HG02970 (cell line): ENCODE results near the gene OSBPL6.
"Not testable (repeated sequence)": the region's sequence is repeated elsewhere in the genome, so short reads cannot be mapped to it uniquely, and the experiment has no call there.

Source experiments
- ATAC-seq: cut with Tn5 transposase; IDR thresholded peaks from one replicate; pipeline ENCODE4 v1.9.1; 2021; ENCODE audit warnings: mild to moderate bottlenecking, moderate library complexity, moderate number of reproducible peaks; ENCODE audit not compliant: unreplicated experiment, low FRiP score

Gene OSBPL6

DNA sequence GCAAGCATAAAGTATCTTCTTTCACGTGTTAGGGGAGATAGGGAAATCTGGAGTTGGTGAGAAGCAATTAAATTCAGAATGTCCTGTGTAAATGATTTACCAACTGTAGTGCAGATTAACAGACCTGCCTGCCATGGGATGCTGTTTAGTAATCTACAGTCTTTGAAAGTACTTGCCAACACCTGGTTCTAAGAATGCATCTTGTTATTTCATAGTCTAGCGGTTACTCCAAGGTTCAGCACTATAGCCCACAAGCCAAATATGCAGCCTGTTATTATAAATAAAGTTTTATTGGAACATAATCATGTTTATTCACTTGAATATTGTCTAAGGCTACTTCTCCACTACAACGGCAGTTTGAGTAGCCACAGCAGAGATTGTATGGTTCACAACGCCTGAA is 100.8 kb downstream of the OSBPL6 start:
- no peak for ATAC-seq

DNA sequence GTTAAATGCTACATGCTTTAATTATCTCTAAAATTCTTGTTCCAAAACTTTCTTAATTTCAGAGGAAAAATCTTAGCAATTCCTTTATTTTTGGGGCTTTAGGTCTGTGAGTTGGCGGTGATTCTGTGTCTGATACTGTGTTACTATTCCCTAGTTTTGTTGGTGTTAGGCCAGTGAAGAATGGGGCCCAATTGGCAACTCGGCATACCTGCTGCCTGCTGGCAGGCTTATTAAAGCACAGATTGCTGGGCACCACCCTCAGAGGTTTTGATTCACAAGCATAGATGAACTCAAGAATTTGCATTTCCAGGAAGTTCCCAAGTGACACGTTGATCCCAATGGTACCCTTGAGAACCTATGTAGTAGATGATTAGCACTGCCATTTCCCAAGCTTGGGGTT is 101.6 kb downstream of the OSBPL6 start:
- no peak for ATAC-seq

DNA sequence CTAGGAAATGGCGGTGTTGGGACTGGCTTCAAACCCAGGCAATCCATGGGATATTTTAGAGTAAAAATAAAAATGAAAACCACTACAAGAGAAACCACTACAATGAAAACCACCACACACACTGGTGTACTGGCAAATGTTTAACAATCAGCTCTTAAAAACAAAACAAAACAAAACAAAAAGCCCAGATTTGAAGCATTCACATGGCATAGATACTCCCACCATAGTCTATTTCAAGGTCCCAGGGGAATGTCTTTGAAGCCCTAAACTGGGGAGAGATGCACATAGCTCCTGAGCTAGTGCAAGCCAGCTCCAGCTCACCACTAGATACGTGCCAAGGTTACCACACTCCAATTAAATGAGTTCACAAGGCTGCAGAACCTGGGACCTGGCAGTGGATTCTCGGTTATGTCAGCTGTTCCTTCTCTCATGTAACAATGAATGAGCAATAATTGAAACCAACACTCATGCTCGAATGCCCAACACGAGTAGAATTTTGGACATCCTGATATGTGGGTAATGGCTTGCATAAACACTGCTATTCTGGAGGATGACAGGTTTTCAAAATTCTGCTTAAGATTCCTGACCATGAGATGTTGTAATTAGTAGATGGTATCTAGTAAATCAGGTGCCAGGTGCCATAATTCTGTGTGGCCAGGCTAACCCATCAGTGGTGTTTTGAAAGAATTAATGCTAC is 102.2 kb downstream of the OSBPL6 start:
- ATAC-seq = no peak

DNA sequence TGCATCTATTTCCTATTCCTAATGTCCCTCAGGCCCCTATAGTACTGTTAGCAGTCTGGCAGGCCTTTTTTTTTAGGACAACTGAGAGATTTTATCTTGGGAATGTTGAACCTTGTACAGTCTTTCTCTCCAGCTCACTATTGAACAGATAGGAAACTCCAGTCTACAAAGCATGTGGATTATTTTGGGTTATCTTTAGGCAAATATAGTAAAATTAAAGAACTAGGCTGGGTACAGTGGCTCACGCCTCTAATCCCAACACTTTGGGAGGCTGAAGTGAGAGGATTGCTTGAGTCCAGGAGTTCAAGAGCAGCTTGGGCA is 102.7 kb downstream of the OSBPL6 start:
- no peak for ATAC-seq

DNA sequence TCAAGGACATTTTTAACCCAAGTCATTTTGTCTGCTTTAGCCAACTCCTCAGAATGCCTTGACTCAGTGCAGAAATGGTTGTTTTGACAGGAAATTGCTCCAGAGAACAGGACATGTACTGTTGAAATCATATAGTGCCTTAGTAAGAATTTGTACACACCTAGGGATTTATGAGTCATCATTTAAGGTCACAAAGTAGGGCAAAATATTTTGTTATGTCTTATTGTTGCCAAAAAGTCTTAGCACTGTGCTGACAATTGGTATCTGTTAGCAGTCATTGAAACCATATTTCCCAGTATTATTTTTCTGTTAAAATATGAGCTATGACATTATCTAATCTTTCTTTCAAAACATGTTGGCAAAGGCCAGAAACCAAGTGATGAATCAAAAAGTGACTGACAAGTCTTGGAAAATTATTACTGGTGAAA is 104.5 kb downstream of the OSBPL6 start:
- no peak for ATAC-seq

DNA sequence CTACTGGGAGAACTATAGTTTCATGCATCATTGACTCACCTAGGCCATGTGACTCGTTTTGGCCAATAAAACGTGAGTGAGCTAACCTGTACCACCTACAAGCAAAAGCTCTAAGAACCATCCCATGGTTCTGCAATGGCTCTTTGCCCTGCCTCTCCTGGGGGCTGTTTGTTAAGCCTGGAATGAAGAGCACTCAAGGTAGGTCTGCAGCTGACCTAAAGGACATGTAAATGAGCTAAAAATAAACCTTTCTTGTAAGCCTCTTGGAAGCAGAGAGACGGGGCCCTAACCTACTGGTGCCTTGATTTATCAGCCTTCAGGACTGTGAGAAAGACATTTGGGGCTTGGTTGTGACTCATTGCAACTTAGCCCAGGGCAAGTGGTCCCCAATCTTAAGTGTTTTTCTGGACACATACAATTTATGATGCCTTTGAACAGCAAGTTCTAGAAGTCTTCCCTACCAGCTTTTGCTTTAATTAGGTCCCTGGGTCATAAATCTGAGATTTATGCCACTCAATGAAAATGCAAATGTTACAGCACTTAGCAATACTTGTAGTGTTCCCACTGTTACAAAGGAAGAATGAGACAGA is 107.4 kb downstream of the OSBPL6 start:
- no peak for ATAC-seq

DNA sequence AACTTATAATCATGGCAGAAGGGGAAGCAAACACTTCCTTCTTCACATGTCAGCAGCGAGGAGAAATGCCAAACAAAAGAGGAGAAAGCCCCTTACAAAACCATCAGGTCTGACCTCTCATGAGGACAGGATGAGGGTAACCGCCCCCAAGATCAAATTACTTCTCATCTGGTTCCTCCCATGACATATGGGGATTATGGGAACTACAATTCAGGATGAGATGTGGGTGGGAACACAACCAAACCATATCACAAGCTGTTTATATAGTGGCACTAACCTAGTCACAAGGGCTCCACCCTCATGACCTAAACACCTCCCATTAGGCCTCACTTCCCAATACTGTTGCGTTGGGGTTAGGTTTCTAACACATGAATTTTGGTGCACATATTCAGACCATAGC is 110.0 kb downstream of the OSBPL6 start:
- no peak for ATAC-seq

DNA sequence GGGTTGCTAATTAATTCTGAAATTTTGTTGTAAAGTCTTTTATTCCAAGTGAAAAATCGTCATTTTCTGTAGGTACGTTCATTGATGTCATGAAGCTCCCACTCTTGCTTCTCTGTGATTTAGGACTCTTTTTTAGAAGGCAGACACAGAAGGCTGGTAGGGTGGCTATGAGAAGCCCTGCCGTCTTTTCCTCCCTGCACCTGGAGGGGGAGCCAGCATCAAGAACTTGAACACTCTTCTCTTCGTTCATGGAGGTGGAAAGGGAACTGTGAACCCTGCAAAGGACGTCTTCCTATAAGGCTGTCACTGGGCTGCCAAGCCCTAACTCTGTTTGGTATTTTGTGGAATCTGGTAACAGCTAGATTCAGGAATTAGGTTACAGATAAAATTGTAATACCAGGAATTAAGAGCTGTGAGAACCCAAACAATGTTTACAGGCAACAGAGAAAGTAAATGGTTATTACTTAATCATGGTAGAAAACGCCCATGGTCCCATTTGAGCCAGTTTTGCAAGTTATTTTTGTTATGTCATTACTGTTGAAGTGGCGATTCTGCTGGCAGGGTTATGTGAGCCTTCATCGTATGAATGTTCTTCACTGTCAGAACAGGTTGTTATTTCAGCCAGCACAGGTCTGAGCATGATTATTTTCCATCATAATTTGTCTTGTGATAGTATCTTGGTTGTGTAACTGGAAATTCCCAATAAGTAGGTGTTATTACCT is 112.2 kb downstream of the OSBPL6 start:
- ATAC-seq = peak; percentile 71

DNA sequence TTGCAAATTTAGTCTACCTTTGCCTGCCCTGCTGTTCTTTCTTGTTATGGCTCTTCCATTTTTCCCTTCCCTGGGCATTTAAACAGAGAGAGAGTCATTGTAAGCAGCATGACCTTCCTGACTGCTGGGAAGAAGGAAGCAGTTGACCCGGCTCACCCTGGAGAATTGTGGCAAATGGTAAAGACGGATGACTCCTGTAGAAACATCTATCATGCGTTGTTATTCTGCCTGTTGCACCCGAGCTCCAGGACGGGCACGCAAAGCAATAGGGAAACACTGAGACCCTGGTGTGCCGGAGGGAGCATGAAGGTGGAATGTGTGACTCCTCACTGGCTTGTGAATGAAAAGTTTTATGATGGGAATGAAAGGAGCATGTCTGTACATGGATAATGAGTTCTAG is 113.3 kb downstream of the OSBPL6 start:
- no peak for ATAC-seq

DNA sequence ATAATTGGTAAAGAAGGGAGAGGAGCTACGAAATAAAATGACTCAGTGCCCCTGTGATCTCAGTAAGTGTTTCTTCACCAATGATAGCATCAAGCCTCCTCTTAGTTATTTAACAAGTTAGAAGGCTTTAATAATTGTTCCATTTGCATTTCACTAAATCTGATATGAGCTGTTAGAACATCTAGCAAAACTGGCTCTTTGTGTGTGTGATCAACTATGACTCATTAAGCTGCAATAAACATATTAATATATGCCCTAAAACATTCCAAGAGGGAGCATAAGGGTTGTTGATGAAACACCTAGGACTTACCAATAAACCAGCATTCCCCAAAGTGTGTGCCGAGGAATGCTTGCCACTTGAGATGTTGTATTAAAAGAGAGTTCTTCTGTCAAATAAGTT is 115.2 kb downstream of the OSBPL6 start:
- ATAC-seq = no peak

DNA sequence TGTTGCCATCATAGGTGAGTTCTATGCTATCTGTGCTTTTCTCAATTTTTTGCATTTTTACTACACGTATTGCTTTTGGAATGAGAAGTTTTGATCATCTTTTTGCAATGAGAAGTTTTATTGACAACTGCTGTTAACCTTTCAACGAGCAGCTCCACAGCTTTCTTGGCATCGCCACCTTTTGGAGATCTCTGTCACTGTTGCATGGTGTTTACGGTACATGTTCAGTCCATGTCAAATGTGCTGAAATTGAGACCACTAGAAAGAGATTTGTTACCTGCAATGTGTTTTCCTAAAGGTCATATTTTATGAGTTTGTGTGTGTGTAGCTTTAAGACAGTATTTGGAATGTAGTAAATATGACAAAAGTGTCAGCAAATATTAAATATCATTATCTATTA is 120.8 kb downstream of the OSBPL6 start:
- no peak for ATAC-seq

DNA sequence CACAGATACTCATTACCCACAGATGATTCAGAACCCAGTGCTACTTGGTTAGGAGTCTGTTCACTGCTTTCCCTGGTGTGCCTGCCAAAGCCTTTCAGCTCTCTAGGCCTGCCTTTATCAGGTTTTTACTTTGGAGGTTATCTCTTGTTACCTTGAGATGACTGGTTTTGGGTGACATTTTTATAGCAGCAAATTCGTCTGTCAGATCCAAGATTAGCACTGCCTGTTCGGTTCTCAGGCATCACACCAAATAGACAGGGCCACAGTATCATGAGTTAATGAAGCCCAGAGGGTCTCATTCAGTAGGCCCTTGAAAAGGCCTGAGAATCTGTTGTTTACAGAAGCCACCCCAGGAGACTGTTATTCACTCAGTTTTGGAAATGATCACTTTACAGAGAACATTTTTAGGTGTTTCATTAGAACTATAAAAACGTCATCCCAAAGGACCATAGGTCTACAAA is 121.2 kb downstream of the OSBPL6 start:
- ATAC-seq = no peak

DNA sequence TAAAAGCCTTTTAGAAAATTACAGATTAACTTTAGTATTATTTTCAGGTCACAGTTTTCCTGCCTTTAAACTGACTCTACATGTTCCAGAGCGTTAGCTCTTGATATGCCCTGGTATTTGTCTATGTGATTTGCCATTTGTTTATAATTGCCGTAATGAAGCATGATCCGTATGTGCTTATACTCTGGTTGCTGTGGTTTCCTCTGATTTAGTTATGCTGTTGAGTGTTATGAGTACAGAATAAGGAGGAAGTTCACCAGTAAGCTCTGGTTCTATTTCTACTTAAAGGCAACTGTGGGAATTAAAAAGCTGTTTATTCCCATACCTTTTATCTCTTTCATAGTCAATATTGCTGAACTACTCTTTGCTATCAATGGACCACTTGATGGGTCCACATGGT is 123.5 kb downstream of the OSBPL6 start:
- no peak for ATAC-seq

DNA sequence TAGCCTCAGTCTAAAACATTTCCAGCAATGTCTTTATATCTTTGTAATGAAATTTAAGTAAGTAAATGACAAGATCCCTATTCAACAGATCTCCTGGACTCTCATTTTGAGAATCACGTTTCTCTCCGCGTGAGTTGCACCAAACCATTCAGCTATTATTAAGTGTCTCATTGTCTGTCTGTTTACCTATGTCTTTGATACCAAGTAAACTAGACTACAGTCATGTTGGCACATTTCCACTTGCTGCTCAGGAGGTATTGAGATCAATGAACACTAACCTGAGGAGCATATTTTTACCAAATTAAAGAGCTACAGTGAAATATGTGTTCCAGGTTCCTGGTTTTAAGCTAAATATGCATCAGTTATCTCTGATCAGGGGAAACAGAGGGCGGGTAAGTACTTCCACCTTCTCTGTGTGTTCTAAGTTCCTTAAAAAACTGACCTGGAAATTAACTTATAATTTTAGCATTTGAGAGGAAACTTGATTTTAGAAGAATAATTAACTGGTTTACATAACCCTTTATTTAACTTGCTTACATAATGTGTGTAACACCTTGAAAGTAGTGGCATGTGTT is 125.8 kb downstream of the OSBPL6 start:
- ATAC-seq = no peak

DNA sequence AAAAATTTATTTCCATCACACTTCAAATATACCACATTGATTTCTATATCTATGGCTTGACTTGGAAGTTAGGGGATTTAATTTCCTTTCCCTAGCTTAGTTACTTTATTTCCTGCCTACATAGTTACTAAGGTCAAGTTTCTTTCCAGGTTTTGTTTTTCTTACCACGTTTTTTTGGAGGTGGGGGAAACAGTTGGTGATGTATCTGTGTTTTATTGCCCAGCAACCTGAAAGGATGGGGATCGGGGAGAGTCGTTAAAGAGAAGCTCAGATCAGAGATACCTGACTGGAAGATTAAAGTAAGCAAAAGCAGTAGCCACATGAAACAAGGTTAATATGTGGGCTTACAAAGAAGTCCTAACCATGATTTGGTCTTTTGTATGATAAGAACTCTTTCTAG is 127.8 kb downstream of the OSBPL6 start:
- ATAC-seq = no peak

DNA sequence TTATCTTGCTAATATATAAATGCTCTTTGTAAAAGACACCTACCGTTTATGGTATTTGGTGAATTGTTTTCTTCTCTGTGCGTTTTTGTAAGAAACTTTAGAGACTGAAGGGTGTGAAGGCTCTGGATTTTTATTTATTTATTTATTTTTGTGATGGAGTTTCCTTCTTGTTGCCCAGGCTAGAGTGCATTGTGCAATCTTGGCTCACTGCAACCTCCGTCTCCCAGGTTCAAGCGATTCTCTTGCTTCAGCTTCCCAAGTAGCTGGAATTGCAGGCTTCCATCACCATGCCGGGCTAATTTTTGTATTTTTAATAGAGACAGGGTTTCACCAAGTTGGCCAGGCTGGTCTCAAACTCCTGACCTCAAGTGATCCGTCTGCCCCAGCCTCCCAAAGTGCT is 129.0 kb downstream of the OSBPL6 start:
- ATAC-seq = not testable (repeated sequence)

DNA sequence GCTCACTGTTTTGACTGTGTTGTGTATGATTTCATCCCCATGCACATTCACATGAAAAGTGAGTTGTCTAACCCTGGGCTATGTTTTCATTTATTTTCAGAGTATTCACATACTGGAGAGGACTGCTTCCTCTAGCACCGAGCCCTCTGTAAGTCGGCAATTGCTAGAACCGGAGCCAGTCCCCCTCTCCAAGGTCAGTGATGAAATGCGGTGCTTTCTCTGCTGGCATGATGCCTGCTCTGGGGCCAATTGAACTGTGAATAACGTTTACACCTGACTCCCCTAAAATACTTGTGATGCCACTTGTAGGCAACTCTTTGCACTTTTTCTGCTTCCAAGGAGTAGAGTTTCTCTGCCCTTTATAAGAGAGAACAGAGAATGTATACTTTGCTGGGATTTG is 129.8 kb downstream of the OSBPL6 start:
- ATAC-seq = no peak

DNA sequence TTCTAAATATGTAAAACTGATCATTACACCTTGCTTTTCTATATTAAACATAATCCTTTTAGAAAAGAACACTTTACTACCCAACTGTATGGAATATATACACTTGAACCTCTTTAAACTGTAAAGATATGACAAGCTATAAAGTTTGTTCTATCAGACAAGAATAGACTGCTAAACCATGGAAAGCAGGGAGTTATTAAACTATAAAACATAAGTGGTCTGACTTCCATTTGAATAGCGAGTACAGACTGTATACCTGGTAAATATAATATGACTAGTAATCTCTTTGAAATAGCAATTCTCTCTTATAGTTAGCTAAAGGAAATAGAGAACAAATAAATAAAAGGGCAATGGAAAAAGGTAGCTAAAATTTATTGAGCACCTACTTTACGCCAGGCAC is 131.0 kb downstream of the OSBPL6 start:
- no peak for ATAC-seq

DNA sequence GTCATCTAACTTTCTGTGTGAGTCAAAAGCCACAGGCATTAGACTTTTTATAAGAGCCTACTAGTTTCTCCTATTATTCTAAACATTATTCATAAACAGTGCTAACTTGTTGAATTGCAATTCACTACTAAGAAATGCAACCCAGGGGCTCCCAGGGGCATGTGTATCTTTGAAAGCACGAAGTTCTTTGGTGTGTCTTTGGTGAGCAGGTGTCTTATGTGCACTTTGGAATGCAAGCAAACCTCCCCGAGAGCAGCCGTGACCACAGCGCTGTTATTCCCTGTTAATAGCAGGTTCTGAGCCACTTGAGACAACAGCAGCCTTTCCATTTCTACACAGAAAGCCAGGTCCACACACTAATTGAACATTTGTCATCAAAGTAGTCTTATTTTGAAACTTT is 133.2 kb downstream of the OSBPL6 start:
- no peak for ATAC-seq

DNA sequence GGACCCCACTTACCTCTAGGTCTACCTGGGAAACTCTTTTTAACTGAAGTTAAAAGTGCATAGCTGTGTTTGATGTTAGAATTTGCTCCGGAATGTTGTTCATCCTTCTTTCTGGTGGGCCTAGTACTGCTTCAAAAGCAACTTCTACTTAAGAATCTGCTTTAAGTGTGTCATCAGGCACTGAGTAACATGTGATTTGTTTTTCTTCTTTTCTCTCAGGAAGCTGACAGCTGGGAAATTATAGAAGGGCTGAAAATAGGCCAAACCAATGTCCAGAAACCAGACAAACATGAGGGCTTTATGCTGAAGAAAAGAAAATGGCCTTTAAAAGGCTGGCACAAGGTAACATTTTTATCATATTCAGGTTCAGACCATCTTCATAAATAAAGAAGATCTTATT is 133.7 kb downstream of the OSBPL6 start:
- no peak for ATAC-seq

DNA sequence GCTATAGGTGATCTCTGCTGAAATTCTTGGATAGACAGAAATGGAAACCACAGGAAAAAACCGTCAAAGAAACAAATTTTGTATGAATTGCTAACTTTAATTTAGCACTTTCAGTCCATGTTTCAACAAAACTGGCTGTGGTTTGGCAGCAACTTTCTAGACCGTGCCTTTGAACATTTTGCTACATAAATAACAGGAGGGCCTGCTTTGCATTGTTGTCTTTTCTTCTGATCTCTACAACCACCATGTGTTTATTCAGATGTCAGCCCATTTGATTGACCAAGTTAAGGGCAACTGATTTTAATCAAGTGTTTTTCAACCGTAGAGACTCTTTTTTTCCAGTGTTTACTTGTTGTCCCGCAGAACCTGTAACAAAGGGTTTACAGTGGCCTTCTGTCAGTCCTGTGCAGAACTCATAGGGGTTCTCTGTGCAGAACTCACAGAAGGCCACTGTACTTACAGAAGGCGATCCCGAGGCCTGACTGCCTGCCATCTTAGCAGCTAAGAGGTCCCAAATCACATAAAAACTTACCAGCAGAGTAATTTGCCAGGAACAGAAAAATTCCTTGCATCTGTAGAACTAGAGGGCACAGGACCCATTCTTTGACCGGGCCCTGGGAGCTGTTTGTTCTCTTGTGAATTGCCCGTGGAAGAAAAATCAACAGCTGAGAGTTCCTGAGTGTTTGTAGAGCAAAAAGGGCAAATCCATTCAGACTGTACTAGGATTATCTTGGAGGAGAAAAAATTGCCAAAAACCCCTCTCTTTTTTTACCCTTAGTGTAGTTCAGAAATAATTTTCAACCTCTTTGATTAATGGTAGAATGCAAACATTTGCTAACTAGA is 136.1 kb downstream of the OSBPL6 start:
- ATAC-seq = no peak
